Vagina (tissue), 2 donors: ENCODE data around the gene PTGDR.

Experiments
- POLR2A ChIP-seq, 2 donors: fragments of 450-650 bp; IDR thresholded peaks; one replicate each; pipeline ENCODE4 v1.6.1; 2017; ENCODE audit warnings: antibody characterized with exemption in 2 of 2, mild to moderate bottlenecking in 2 of 2, moderate library complexity in 2 of 2
- TF ChIP-seq, protein P1 (sequence below), 3 experiments: fragments of 450-650 bp in 2 of 3; fragments of 200-600 bp in 1 of 3; sonication (generic) in 1 of 3; IDR thresholded peaks; one replicate each; pipeline ENCODE4 v1.5.1; 2017 to 2019; ENCODE audit warnings: antibody characterized with exemption in 3 of 3, mild to moderate bottlenecking in 2 of 3, moderate library complexity in 2 of 3

DNA sequence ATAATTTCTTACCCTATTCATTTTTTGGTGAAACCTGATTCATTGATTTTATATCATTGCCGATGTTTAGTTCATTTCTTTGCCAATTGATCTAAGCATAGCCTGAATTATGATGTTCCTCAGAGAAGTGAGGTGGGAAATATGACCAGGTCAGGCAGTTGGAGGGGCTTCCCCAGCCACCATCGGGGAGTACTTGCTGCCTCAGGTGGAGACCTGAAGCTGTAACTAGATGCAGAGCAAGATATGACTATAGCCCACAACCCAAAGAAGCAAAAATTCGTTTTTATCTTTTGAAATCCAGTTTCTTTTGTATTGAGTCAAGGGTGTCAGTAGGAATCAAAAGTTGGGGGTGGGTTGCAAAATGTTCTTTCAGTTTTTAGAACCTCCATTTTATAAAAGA lies 7.9 kb downstream of the PTGDR start:
- TF ChIP-seq, protein P1, sequence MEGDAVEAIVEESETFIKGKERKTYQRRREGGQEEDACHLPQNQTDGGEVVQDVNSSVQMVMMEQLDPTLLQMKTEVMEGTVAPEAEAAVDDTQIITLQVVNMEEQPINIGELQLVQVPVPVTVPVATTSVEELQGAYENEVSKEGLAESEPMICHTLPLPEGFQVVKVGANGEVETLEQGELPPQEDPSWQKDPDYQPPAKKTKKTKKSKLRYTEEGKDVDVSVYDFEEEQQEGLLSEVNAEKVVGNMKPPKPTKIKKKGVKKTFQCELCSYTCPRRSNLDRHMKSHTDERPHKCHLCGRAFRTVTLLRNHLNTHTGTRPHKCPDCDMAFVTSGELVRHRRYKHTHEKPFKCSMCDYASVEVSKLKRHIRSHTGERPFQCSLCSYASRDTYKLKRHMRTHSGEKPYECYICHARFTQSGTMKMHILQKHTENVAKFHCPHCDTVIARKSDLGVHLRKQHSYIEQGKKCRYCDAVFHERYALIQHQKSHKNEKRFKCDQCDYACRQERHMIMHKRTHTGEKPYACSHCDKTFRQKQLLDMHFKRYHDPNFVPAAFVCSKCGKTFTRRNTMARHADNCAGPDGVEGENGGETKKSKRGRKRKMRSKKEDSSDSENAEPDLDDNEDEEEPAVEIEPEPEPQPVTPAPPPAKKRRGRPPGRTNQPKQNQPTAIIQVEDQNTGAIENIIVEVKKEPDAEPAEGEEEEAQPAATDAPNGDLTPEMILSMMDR (IDR thresholded peaks at IDR 0.05): no peak
- TF ChIP-seq POLR2A (IDR thresholded peaks at IDR 0.05): no peak
